ENCODE results near the gene KLK14. TPM values are rescaled to one million over a fixed set of nuclear protein-coding genes. Genes with fewer than 3 reads are reported as not detected.

Gene KLK14, protein sequence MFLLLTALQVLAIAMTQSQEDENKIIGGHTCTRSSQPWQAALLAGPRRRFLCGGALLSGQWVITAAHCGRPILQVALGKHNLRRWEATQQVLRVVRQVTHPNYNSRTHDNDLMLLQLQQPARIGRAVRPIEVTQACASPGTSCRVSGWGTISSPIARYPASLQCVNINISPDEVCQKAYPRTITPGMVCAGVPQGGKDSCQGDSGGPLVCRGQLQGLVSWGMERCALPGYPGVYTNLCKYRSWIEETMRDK
- 0.40 and 1.2 TPM in 2 replicates for total RNA-seq (2021; fragmentation: NEBNext Ultra II Directional; extraction: Animal tissue kit (Norgen Biotek cat#: 25700))
- 0.09 and 0.22 TPM in 2 replicates for polyA plus RNA-seq (2011; rRNA removed)
- 0.32 TPM for polyA plus RNA-seq (2011; cell fraction: cytosol; rRNA removed)
- 2.3 TPM for polyA plus RNA-seq (2011; cell fraction: nucleus; rRNA removed)
- polyA plus RNA-seq (2012, experiment 1 of 2) = 0.64 to 0.87 TPM (median 0.86 TPM) in 4 replicates
- not detected for polyA plus RNA-seq (2012, experiment 2 of 2)
- polyA plus RNA-seq (2013, experiment 1 of 2) = 0.24 TPM
- 0.28 TPM for polyA plus RNA-seq (2013, experiment 2 of 2)
- not detected in 2 replicates for polyA minus RNA-seq (2011; rRNA and poly(A)+ RNA removed)
- not detected for polyA minus RNA-seq (2011; cell fraction: cytosol; rRNA and poly(A)+ RNA removed)
- not detected for polyA minus RNA-seq (2011; cell fraction: nucleus; rRNA and poly(A)+ RNA removed)
- long read RNA-seq, experiment 1 = 0 reads
- long read RNA-seq, experiment 2 = 0 reads

DNA sequence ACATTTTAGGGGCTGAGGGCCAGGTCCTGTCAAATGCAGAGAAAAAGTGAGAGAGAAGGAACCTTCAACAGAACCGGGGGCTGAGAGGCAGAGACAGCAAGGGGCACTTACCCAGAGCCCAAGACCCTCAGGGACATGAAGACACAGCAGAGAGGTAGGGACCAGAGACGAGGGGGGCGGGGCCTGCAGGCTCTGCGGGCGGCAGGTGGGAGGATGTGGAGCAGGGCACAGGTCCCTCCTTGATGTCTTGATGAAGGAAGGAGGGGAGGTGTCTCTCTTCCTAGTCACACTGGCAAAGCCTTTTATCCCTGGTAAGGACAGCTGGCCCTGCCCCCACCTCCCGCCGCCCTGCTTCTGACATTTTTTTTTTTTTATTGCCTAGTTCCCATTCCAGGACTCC, at the start of gene KLK14:
TSS of gene KLK14 (minus strand) at position 277 of the 400 bp plus-strand sequence. CDS start at position 4, 273 bp downstream.
- H4K5ac ChIP-seq (ENCODE audit: insufficient read length, low read depth, low read length) = no peak within 1 kb of the TSS
- 58% methylated on average over 5 of the region's 7 CpGs; no CpG with 5 or more reads in 1 of the 2 experiments for WGBS, 2 experiments (ENCODE audit: extremely low coverage in 1 of 2, insufficient coverage in 1 of 2, insufficient read length in 1 of 2, insufficient replicate concordance in 2 of 2, low coverage in 1 of 2, low lambda C conversion rate in 2 of 2, missing lambda C conversion rate in 1 of 2)
- no peak within 1 kb of the TSS for H2BK15ac ChIP-seq (ENCODE audit: low read length)
- no peaks in the 10 kb centered on the region for H3K79me1 ChIP-seq (ENCODE audit: low read depth, low read length)
- H3K4ac ChIP-seq (replicated peaks; ENCODE audit: insufficient read length, low read depth, low read length) = no peak within 1 kb of the TSS
- H3K4me3 ChIP-seq (ENCODE audit: extremely low read depth in 1 of 4, insufficient read depth in 2 of 4, low read depth in 3 of 4, low read length in 4 of 4) = no peak within 1 kb of the TSS
- FAIRE-seq (no peak), DNase-seq (ENCODE audit: low read depth in 1 of 2, low spot score in 2 of 2) (no peak)
- no peaks in the 10 kb centered on the region for H3K79me2 ChIP-seq (ENCODE audit: control insufficient read depth in 1 of 2, insufficient read depth in 2 of 2, low read length in 2 of 2)
- no peak within 1 kb of the TSS for H2BK20ac ChIP-seq (ENCODE audit: low read length)
- H2BK120ac ChIP-seq (replicated peaks; ENCODE audit: low read depth, low read length) = no peak within 1 kb of the TSS
- H2BK5ac ChIP-seq (ENCODE audit: low read depth, low read length) = no peak within 1 kb of the TSS; the same call in 1 of the 2 replicates
- H2AFZ ChIP-seq (ENCODE audit: low read length) = no peak within 1 kb of the TSS
- no peaks in the 10 kb centered on the region for H3K36me3 ChIP-seq (ENCODE audit: control insufficient read depth in 2 of 4, insufficient read depth in 4 of 4, low read length in 3 of 4)
- TF ChIP-seq BRCA1 (IDR thresholded peaks at IDR 0.05; ENCODE audit: low read depth, low read length) (no peak), BACH1 (IDR thresholded peaks at IDR 0.05; ENCODE audit: low read length) (no peak)
- no peak within 1 kb of the TSS for H3K14ac ChIP-seq (ENCODE audit: insufficient read length)
- H4K8ac ChIP-seq (ENCODE audit: extremely low read depth, insufficient read depth, low read length) = no peak within 1 kb of the TSS
- H3K56ac ChIP-seq (replicated peaks; ENCODE audit: insufficient read length, low read depth, low read length) = no peak within 1 kb of the TSS
- CTCF ChIA-PET (ENCODE audit: partially characterized antibody) = no interaction called here
- H3K18ac ChIP-seq (ENCODE audit: extremely low read depth, low read length) = no peak within 1 kb of the TSS
- no peak within 1 kb of the TSS for H3K4me2 ChIP-seq (ENCODE audit: insufficient read depth in 1 of 2, low read depth in 2 of 2, low read length in 2 of 2)
- POLR2A ChIA-PET (ENCODE audit: partially characterized antibody) = no interaction called here
- H4K91ac ChIP-seq (replicated peaks; ENCODE audit: insufficient read length, low read length) = no peak within 1 kb of the TSS
- H3K4me1 ChIP-seq (replicated peaks in 1 of 4; ENCODE audit: control insufficient read depth in 3 of 4, insufficient read depth in 4 of 4, low read length in 3 of 4) = peaks cover 0 to 4% (median 2%) of the 10 kb centered on the region in 4 experiments; a peak in 2 of 7 replicates
- H3K9me3 ChIP-seq (ENCODE audit: insufficient read depth in 2 of 2, low read depth in 1 of 2, low read length in 1 of 2) = no peaks in the 10 kb centered on the region
- no peaks in the 10 kb centered on the region for H3K23me2 ChIP-seq (ENCODE audit: low read depth, low read length)
- H3K9ac ChIP-seq (replicated peaks in 1 of 4; ENCODE audit: extremely low read depth in 1 of 4, low read depth in 3 of 4, low read length in 3 of 4) = no peak within 1 kb of the TSS
- H4K20me1 ChIP-seq (replicated peaks in 1 of 2; ENCODE audit: control insufficient read depth in 1 of 2, insufficient read depth in 2 of 2, low read length in 2 of 2) = no peaks in the 10 kb centered on the region
- H3K27ac ChIP-seq (ENCODE audit: low read depth, low read length) = no peak within 1 kb of the TSS
- no peak within 1 kb of the TSS for H2AK5ac ChIP-seq (ENCODE audit: low read depth, low read length)
- H2BK12ac ChIP-seq (ENCODE audit: low read depth, low read length) = peak within 1 kb of the TSS; percentile 92; the same call in 1 of the 2 replicates
- H3K23ac ChIP-seq (ENCODE audit: insufficient read length) = no peak within 1 kb of the TSS
- no peaks in the 10 kb centered on the region for H3K27me3 ChIP-seq (replicated peaks in 1 of 4; ENCODE audit: control insufficient read depth in 3 of 4, extremely low read depth in 1 of 4, insufficient read depth in 3 of 4, low read length in 3 of 4)
